Left lung (tissue), 10 donors: ENCODE results near the gene CAT. TPM values are rescaled to one million over a fixed set of nuclear protein-coding genes. Genes with fewer than 3 reads are reported as not detected.

Source experiments
- ATAC-seq: fragments of 200-7000 bp; cut with Tn5 transposase; one replicate; pipeline ENCODE4 v1.9.1; 2020; ENCODE audit warnings: moderate library complexity
- DNase-seq, 4 donors: peaks; one replicate each; pipeline ENCODE4 v3.0.0-alpha.2; 2013 to 2020
- H3K27ac ChIP-seq, 2 donors: fragments of 200-600 bp; sonication (generic) in 1 of 2; one replicate each; pipeline versions ENCODE4 v1.5.0 to v1.8.0; 2020 to 2021
- H3K27me3 ChIP-seq, 2 donors: fragments of 200-600 bp; sonication (generic) in 1 of 2; one replicate each; pipeline versions ENCODE4 v1.5.0 to v1.8.0; 2020 to 2021
- H3K36me3 ChIP-seq, 2 donors: fragments of 200-600 bp; sonication (generic) in 1 of 2; one replicate each; pipeline versions ENCODE4 v1.5.0 to v1.8.0; 2020 to 2021
- H3K4me1 ChIP-seq, 2 donors: fragments of 200-600 bp; one replicate each; pipeline ENCODE4 v1.8.0; 2021
- H3K4me3 ChIP-seq, 2 donors: fragments of 200-600 bp; sonication (generic) in 1 of 2; one replicate each; pipeline versions ENCODE4 v1.5.0 to v1.8.0; 2020 to 2021; ENCODE audit warnings: mild to moderate bottlenecking in 1 of 2
- H3K9me3 ChIP-seq, 2 donors: fragments of 200-600 bp; sonication (generic) in 1 of 2; one replicate each; pipeline versions ENCODE4 v1.5.0 to v1.8.0; 2020 to 2021
- CTCF ChIP-seq, 2 donors: fragments of 200-600 bp; sonication (generic) in 1 of 2; IDR thresholded peaks; one replicate each; pipeline versions ENCODE4 v1.5.0 to v1.8.0; 2021; ENCODE audit warnings: antibody characterized with exemption in 2 of 2
- intact Hi-C, 2 donors: fragments of 100-400 bp; cut with DNase I; formaldehyde crosslinking; loops; one replicate each; pipeline versions ENCODE4 v1.11.2 to v1.14.2; 2022
- polyA plus RNA-seq, 6 donors: library from polyadenylated mRNA; unstranded; fragments of 120-200 nt; gene quantifications; one replicate each; pipeline ENCODE4 v1.2.1, GENCODE V29; 2013; ENCODE audit not compliant: insufficient read length in 6 of 6
- total RNA-seq, 2 donors: library from RNA; stranded (reverse); fragmentation: NEBNext Ultra II Directional; extraction: Animal tissue kit (Norgen Biotek cat#: 25700); gene quantifications; one replicate each; pipeline ENCODE4 v1.2.1, GENCODE V29; 2021
- donor health status: DM: no; HTN: yes; CAD: no.
- donor health status: DM: no; HTN: no; CAD: no.

Gene CAT
- total and polyA plus RNA-seq, 8 donors: 146 to 247 (median 213) TPM

GRCh38 chr11:34413263-34413662 is 25.5 kb upstream of the CAT start:
- peaks cover 0 to 16% of the 10 kb centered on the region in 2 donors for H3K9me3 ChIP-seq
- H3K4me3 ChIP-seq: no peak overlapping the region
- no peak overlapping the region for H3K27ac ChIP-seq
- DNase-seq (no peak), ATAC-seq (no peak)
- H3K36me3 ChIP-seq: no peaks in the 10 kb centered on the region
- no peaks in the 10 kb centered on the region for H3K27me3 ChIP-seq
- TF ChIP-seq CTCF (IDR thresholded peaks at IDR 0.05): no peak
- intact Hi-C loops: no loop called here
- H3K4me1 ChIP-seq: peaks cover 0 to 19% of the 10 kb centered on the region in 2 donors

GRCh38 chr11:34415538-34415937 is 23.2 kb upstream of the CAT start:
- Histone ChIP-seq H3K4me1 (peaks cover 0 to 25% of the 10 kb centered on the region in 2 donors), H3K27me3 (no peaks in the 10 kb centered on the region), H3K27ac (no peak overlapping the region), H3K4me3 (no peak overlapping the region), H3K36me3 (no peaks in the 10 kb centered on the region), H3K9me3 (peaks cover 0 to 16% of the 10 kb centered on the region in 2 donors)
- TF ChIP-seq CTCF (IDR thresholded peaks at IDR 0.05): no peak
- no peak for DNase-seq
- intact Hi-C loops: no loop called here
- no peak for ATAC-seq

GRCh38 chr11:34416088-34416487 is 22.6 kb upstream of the CAT start:
- H3K4me3 ChIP-seq: no peak overlapping the region
- peak overlapping the region in 1 of 2 donors; percentile 69 for H3K27ac ChIP-seq
- ATAC-seq (no peak), DNase-seq (peak in 1 of 4 donors; percentile 19)
- peaks cover 0 to 25% of the 10 kb centered on the region in 2 donors for H3K4me1 ChIP-seq
- no peak for TF ChIP-seq CTCF (IDR thresholded peaks at IDR 0.05)
- no peaks in the 10 kb centered on the region for H3K27me3 ChIP-seq
- intact Hi-C loops: no loop called here
- peaks cover 0 to 16% of the 10 kb centered on the region in 2 donors for H3K9me3 ChIP-seq
- no peaks in the 10 kb centered on the region for H3K36me3 ChIP-seq

GRCh38 chr11:34416766-34417165 is 22.0 kb upstream of the CAT start:
- H3K27ac ChIP-seq: peak overlapping the region in 1 of 2 donors; percentile 69
- no peak overlapping the region for H3K4me3 ChIP-seq
- peaks cover 2 to 26% of the 10 kb centered on the region in 2 donors for H3K4me1 ChIP-seq
- intact Hi-C loops: no loop called here
- peaks cover 0 to 16% of the 10 kb centered on the region in 2 donors for H3K9me3 ChIP-seq
- ATAC-seq (no peak), DNase-seq (no peak)
- TF ChIP-seq CTCF (IDR thresholded peaks at IDR 0.05): no peak
- H3K36me3 ChIP-seq: no peaks in the 10 kb centered on the region
- H3K27me3 ChIP-seq: no peaks in the 10 kb centered on the region

GRCh38 chr11:34417202-34417601 is 21.5 kb upstream of the CAT start:
- TF ChIP-seq CTCF (IDR thresholded peaks at IDR 0.05): no peak
- no peaks in the 10 kb centered on the region for H3K36me3 ChIP-seq
- H3K4me1 ChIP-seq: peaks cover 4 to 30% of the 10 kb centered on the region in 2 donors
- H3K4me3 ChIP-seq: no peak overlapping the region
- no peak for DNase-seq
- intact Hi-C loops: no loop called here
- H3K9me3 ChIP-seq: peaks cover 0 to 16% of the 10 kb centered on the region in 2 donors
- H3K27ac ChIP-seq: peak overlapping the region in 1 of 2 donors; percentile 69
- H3K27me3 ChIP-seq: no peaks in the 10 kb centered on the region
- no peak for ATAC-seq
